BJ (cell line): Measurements from ENCODE around the gene GPRC5A. TPM values are rescaled to one million over a fixed set of nuclear protein-coding genes. Genes with fewer than 3 reads are reported as not detected.

Source experiments
- CTCF ChIA-PET: fragments of 350-600 bp; formaldehyde crosslinking; extraction: SDS; loops from one replicate; lab custom pipeline; 2021; ENCODE audit warnings: antibody characterized with exemption, inconsistent platforms; lab: Yijun Ruan, JAX
- POLR2A ChIA-PET: fragments of 300-600 bp; sonication (Branson Sonifier 250); formaldehyde crosslinking; extraction: SDS; loops from one replicate; lab custom pipeline; 2021; ENCODE audit warnings: antibody characterized with exemption; lab: Charles Lee
- DNase-seq: peaks from one replicate; pipeline ENCODE4 v3.0.0-alpha.2; 2011; ENCODE audit warnings: low read depth
- H3K27me3 ChIP-seq: 2 replicates; pipeline ENCODE4 v1.6.0; 2011; ENCODE audit warnings: low read length; ENCODE audit not compliant: control insufficient read depth, insufficient read depth
- H3K36me3 ChIP-seq: 2 replicates; pipeline ENCODE4 v1.5.1; 2011; ENCODE audit warnings: low read length; ENCODE audit not compliant: control insufficient read depth, insufficient read depth
- H3K4me3 ChIP-seq: 2 replicates; pipeline ENCODE4 v1.5.1; 2011; ENCODE audit warnings: low read depth, mild to moderate bottlenecking, control low read depth, low read length
- CTCF ChIP-seq: IDR thresholded peaks from 2 replicates; pipeline ENCODE4 v1.5.1; 2011; ENCODE audit warnings: low read depth, mild to moderate bottlenecking, control low read depth, inconsistent platforms, low read length, moderate library complexity; ENCODE audit not compliant: insufficient read depth
- polyA plus RNA-seq: library from polyadenylated mRNA; depleted of rRNA; stranded (reverse); fragments of >200 nt; gene quantifications from 2 replicates; pipeline ENCODE4 v1.2.3, GENCODE V29; 2011; rRNA removed

The GPRC5A gene
- polyA plus RNA-seq, 1 experiment = 241 TPM

GRCh38 chr12:12954878-12955625, 63.7 kb downstream of the GPRC5A start:
- POLR2A ChIA-PET = no interaction called here
- CTCF ChIA-PET = interaction anchor here (0.8 to 1.3 kb wide), 3 partner anchors 9 to 38 kb away, joined by 3 to 4 read pairs (median 3); no protein-coding TSS in a partner anchor
- H3K36me3 ChIP-seq = no peaks in the 10 kb centered on the region
- DNase-seq = no peak
- H3K27me3 ChIP-seq = no peaks in the 10 kb centered on the region
- H3K4me3 ChIP-seq = no peak overlapping the region
- no peak for TF ChIP-seq CTCF

- CTCF ChIA-PET = interaction anchor here (0.6 to 0.9 kb wide), 2 partner anchors 22 to 37 kb away, joined by 3 to 4 read pairs; no protein-coding TSS in a partner anchor
- TF ChIP-seq CTCF = no peak
- POLR2A ChIA-PET = interaction anchor here (0.6 kb wide), 1 partner anchor 1413 kb away, joined by 3 read pairs; no protein-coding TSS in a partner anchor
- no peak for DNase-seq
- Histone ChIP-seq H3K36me3 (no peaks in the 10 kb centered on the region), H3K27me3 (no peaks in the 10 kb centered on the region), H3K4me3 (no peak overlapping the region)
Observed at GRCh38 chr12:12958886-12959285, 67.5 kb downstream of the GPRC5A start.

GRCh38 chr12:12960639-12961209, 69.4 kb downstream of the GPRC5A start:
- H3K36me3 ChIP-seq = no peaks in the 10 kb centered on the region
- ChIA-PET CTCF (no interaction called here), POLR2A (no interaction called here)
- no peak overlapping the region for H3K4me3 ChIP-seq
- H3K27me3 ChIP-seq = no peaks in the 10 kb centered on the region
- no peak for TF ChIP-seq CTCF
- no peak for DNase-seq

- DNase-seq = no peak
- H3K27me3 ChIP-seq = no peaks in the 10 kb centered on the region
- TF ChIP-seq CTCF = no peak
- H3K4me3 ChIP-seq = no peak overlapping the region
- ChIA-PET CTCF (interaction anchor here (1.6 kb wide), 2 partner anchors 9 to 11 kb away, joined by 3 to 7 read pairs; no protein-coding TSS in a partner anchor), POLR2A (no interaction called here)
- H3K36me3 ChIP-seq = no peaks in the 10 kb centered on the region; the same call in 1 of the 2 replicates
Observed at GRCh38 chr12:12964255-12964654, 72.9 kb downstream of the GPRC5A start.

GRCh38 chr12:12965836-12966235, 74.5 kb downstream of the GPRC5A start:
- CTCF ChIA-PET = interaction anchor here (1.5 kb wide), 1 partner anchor 9 kb away, joined by 4 read pairs; no protein-coding TSS in a partner anchor
- no peaks in the 10 kb centered on the region; the same call in 1 of the 2 replicates for H3K36me3 ChIP-seq
- no peak for TF ChIP-seq CTCF

More at GRCh38 chr12:12965836-12966235, 74.5 kb downstream of the GPRC5A start:
- Histone ChIP-seq H3K27me3 (no peaks in the 10 kb centered on the region), H3K4me3 (no peak overlapping the region)
- POLR2A ChIA-PET = no interaction called here
- DNase-seq = no peak

Other genes with a start within 250 kb of the GPRC5A start
- 0.42 and 0.60 TPM in 2 replicates for gene GPR19, start 195.4 kb upstream of the GPRC5A start, polyA plus RNA-seq
- gene CDKN1B, start 174.2 kb upstream of the GPRC5A start, polyA plus RNA-seq = 19.7 and 21.7 TPM in 2 replicates
- 7.2 and 8.7 TPM in 2 replicates for gene APOLD1, start 105.9 kb upstream of the GPRC5A start, polyA plus RNA-seq
- gene DDX47, start 78.2 kb upstream of the GPRC5A start, polyA plus RNA-seq = 47.9 and 68.9 TPM in 2 replicates
- gene GPRC5D, start 60.6 kb downstream of the GPRC5A start, polyA plus RNA-seq = not detected in 2 replicates
- gene HEBP1, start 108.7 kb downstream of the GPRC5A start, polyA plus RNA-seq = 40.6 and 41.9 TPM in 2 replicates
- 2.4 and 2.8 TPM in 2 replicates for gene FAM234B, start 152.8 kb downstream of the GPRC5A start, polyA plus RNA-seq
- 0.26 and 0.27 TPM in 2 replicates for gene GSG1, start 212.1 kb downstream of the GPRC5A start, polyA plus RNA-seq